ENCODE data around the gene SNX32.

GRCh38 chr11:65900899-65901180 is 67.1 kb downstream of the SNX32 start:
- no peak for TF ChIP-seq CTCF (IDR thresholded peaks at IDR 0.05)
- TF ChIP-seq ZFX (IDR thresholded peaks at IDR 0.05; ENCODE audit: borderline replicate concordance) = no peak
